Activated CD4-positive, alpha-beta T cell treated with anti-CD3 and anti-CD28 coated beads, Interleukin-2, amount 50 U/mL, for 1 hour (primary cell): ENCODE measurements around the gene SETBP1.

ENCODE experiments used
- DNase-seq: peaks from one replicate; pipeline ENCODE4 v3.0.0-alpha.2; 2020

Gene SETBP1

GRCh38 chr18:44680273-44681075 lies at the start of gene SETBP1:
TSS of gene SETBP1 (plus strand) at chr18:44680888. CDS start at chr18:44701347, 20,459 bp downstream.
- DNase-seq, result no peak

GRCh38 chr18:44632469-44633145 lies 48.1 kb upstream of the SETBP1 start:
- DNase-seq, result no peak

- no peak for DNase-seq
Observed at GRCh38 chr18:44635546-44635945, 45.1 kb upstream of the SETBP1 start.

GRCh38 chr18:44636241-44636640 lies 44.4 kb upstream of the SETBP1 start:
- DNase-seq, result no peak

GRCh38 chr18:44637210-44638033 lies 43.3 kb upstream of the SETBP1 start:
- DNase-seq, result no peak

GRCh38 chr18:44638034-44638540 lies 42.6 kb upstream of the SETBP1 start:
- no peak for DNase-seq

GRCh38 chr18:44638811-44639210 lies 41.9 kb upstream of the SETBP1 start:
- no peak for DNase-seq

GRCh38 chr18:44643004-44643403 lies 37.7 kb upstream of the SETBP1 start:
- no peak for DNase-seq

- no peak for DNase-seq
Observed at GRCh38 chr18:44651478-44651877, 29.2 kb upstream of the SETBP1 start.

- DNase-seq, result no peak
Observed at GRCh38 chr18:44651918-44652572, 28.6 kb upstream of the SETBP1 start.

- no peak for DNase-seq
Observed at GRCh38 chr18:44652722-44653121, 28.0 kb upstream of the SETBP1 start.

GRCh38 chr18:44654573-44654972 lies 26.1 kb upstream of the SETBP1 start:
- DNase-seq, result no peak

GRCh38 chr18:44655435-44655834 lies 25.3 kb upstream of the SETBP1 start:
- no peak for DNase-seq

GRCh38 chr18:44659771-44660170 lies 20.9 kb upstream of the SETBP1 start:
- DNase-seq, result no peak

GRCh38 chr18:44668270-44668975 lies 12.3 kb upstream of the SETBP1 start:
- no peak for DNase-seq

GRCh38 chr18:44671914-44672313 lies 8.8 kb upstream of the SETBP1 start:
- DNase-seq, result no peak

GRCh38 chr18:44672506-44672905 lies 8.2 kb upstream of the SETBP1 start:
- no peak for DNase-seq

GRCh38 chr18:44673256-44673880 lies 7.3 kb upstream of the SETBP1 start:
- DNase-seq, result no peak

- no peak for DNase-seq
Observed at GRCh38 chr18:44677933-44678332, 2.8 kb upstream of the SETBP1 start.

GRCh38 chr18:44678725-44679055 lies 2.0 kb upstream of the SETBP1 start:
- DNase-seq, result no peak

- peak; percentile 50 for DNase-seq
Observed at GRCh38 chr18:44679056-44679913, 1.4 kb upstream of the SETBP1 start.
